ENCODE results near the gene AOC3. TPM values are rescaled to one million over a fixed set of nuclear protein-coding genes. Genes with fewer than 3 reads are reported as not detected.

AOC3 gene
- total and polyA plus RNA-seq, 2 of the 13 experiments (the other 11 are each of a cell fraction or from before 2014, with no cell fraction given), result 8.7 to 51.7 TPM

DNA sequence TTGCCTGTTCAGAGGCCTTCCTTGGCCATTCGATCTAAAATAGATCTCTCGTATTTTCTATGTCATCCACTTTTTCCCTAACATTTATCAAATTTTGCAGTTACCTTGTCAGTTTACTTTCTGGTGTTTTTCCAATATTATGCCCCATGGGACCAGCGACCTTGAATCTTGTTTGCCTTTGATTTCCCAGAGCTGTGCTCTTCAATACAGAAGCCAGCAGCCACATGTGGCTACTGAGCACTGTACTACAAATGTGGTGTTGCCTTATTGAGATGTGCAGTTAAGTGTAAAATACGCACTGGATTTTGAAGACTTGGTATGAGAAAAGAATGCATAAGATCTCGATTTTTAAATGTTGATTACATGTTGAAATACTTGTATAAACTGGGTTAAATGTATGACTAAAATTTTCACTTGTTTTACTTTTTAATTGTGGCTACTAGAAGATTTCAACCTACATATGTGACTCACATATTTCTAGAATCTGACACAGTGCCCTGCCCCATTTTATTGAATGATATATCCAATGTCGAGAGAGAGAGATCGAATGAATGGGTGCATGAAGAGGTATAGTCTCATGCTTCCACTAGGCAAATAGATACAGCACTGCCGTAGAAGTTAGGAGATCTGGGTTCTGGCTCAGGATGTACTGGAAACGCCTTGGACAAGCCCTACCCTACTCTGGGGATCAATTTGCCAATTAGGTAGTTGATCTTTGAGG lies 18.6 kb upstream of the AOC3 start (continued):
- TF ChIP-seq HOXA3 (CRISPR knock-in tag; IDR thresholded peaks at IDR 0.05) (0 out of 2 replicates have a peak, but pooled peaks have one; percentile 15), ATF1 (CRISPR knock-in tag; IDR thresholded peaks at IDR 0.05) (no peak), ZBTB8A (CRISPR knock-in tag; IDR thresholded peaks at IDR 0.05; ENCODE audit: borderline replicate concordance, low read depth) (no peak), ADNP (CRISPR knock-in tag; IDR thresholded peaks at IDR 0.05) (no peak), ZGPAT (CRISPR knock-in tag; IDR thresholded peaks at IDR 0.05) (no peak), XBP1 (CRISPR knock-in tag; IDR thresholded peaks at IDR 0.05) (no peak), FOXA3 (CRISPR knock-in tag; IDR thresholded peaks at IDR 0.05) (peak; percentile 75), NR0B2 (CRISPR knock-in tag; IDR thresholded peaks at IDR 0.05) (no peak), CEBPZ (IDR thresholded peaks at IDR 0.05; ENCODE audit: low read length) (no peak), MLLT10 (CRISPR knock-in tag; IDR thresholded peaks at IDR 0.05) (no peak), ZNF335 (CRISPR knock-in tag; IDR thresholded peaks at IDR 0.05) (no peak), ZNF275 (CRISPR knock-in tag; IDR thresholded peaks at IDR 0.05; ENCODE audit: borderline replicate concordance) (no peak), ZNF674 (CRISPR knock-in tag; IDR thresholded peaks at IDR 0.05; ENCODE audit: low read depth) (no peak), PAX8 (CRISPR knock-in tag; IDR thresholded peaks at IDR 0.05; ENCODE audit: borderline replicate concordance) (no peak), REPIN1 (CRISPR knock-in tag; IDR thresholded peaks at IDR 0.05; ENCODE audit: borderline replicate concordance, low read depth) (no peak; the same call in 1 of the 2 replicates), ONECUT2 (CRISPR knock-in tag; IDR thresholded peaks at IDR 0.05) (no peak), JDP2 (CRISPR knock-in tag; IDR thresholded peaks at IDR 0.05; ENCODE audit: borderline replicate concordance) (no peak)
- TF ChIP-seq, protein P1, sequence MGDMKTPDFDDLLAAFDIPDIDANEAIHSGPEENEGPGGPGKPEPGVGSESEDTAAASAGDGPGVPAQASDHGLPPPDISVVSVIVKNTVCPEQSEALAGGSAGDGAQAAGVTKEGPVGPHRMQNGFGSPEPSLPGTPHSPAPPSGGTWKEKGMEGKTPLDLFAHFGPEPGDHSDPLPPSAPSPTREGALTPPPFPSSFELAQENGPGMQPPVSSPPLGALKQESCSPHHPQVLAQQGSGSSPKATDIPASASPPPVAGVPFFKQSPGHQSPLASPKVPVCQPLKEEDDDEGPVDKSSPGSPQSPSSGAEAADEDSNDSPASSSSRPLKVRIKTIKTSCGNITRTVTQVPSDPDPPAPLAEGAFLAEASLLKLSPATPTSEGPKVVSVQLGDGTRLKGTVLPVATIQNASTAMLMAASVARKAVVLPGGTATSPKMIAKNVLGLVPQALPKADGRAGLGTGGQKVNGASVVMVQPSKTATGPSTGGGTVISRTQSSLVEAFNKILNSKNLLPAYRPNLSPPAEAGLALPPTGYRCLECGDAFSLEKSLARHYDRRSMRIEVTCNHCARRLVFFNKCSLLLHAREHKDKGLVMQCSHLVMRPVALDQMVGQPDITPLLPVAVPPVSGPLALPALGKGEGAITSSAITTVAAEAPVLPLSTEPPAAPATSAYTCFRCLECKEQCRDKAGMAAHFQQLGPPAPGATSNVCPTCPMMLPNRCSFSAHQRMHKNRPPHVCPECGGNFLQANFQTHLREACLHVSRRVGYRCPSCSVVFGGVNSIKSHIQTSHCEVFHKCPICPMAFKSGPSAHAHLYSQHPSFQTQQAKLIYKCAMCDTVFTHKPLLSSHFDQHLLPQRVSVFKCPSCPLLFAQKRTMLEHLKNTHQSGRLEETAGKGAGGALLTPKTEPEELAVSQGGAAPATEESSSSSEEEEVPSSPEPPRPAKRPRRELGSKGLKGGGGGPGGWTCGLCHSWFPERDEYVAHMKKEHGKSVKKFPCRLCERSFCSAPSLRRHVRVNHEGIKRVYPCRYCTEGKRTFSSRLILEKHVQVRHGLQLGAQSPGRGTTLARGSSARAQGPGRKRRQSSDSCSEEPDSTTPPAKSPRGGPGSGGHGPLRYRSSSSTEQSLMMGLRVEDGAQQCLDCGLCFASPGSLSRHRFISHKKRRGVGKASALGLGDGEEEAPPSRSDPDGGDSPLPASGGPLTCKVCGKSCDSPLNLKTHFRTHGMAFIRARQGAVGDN (CRISPR knock-in tag; IDR thresholded peaks at IDR 0.05), result no peak

All from HepG2 (cell line).